Vagina (tissue), 2 donors: ENCODE measurements around the gene GYG2.

ENCODE experiments used
- CTCF ChIP-seq, 3 experiments: fragments of 450-650 bp in 2 of 3; fragments of 200-600 bp in 1 of 3; sonication (generic) in 1 of 3; IDR thresholded peaks; one replicate each; pipeline ENCODE4 v1.5.1; 2017 to 2019; ENCODE audit warnings: antibody characterized with exemption in 3 of 3, mild to moderate bottlenecking in 2 of 3, moderate library complexity in 2 of 3
- POLR2A ChIP-seq, 2 donors: fragments of 450-650 bp; IDR thresholded peaks; one replicate each; pipeline ENCODE4 v1.6.1; 2017; ENCODE audit warnings: antibody characterized with exemption in 2 of 2, mild to moderate bottlenecking in 2 of 2, moderate library complexity in 2 of 2
- POLR2AphosphoS5 ChIP-seq, 2 donors: sonication (generic); formaldehyde crosslinking; IDR thresholded peaks; one replicate each; pipeline ENCODE4 v1.9.0; 2017; ENCODE audit warnings: antibody characterized with exemption in 2 of 2, mild to moderate bottlenecking in 2 of 2, low read depth in 1 of 2; ENCODE audit not compliant: insufficient read depth in 1 of 2

- TF ChIP-seq POLR2AphosphoS5 (IDR thresholded peaks at IDR 0.05; ENCODE audit: insufficient read depth in 1 of 2, low read depth in 1 of 2), result no peak
- TF ChIP-seq POLR2A (IDR thresholded peaks at IDR 0.05), result no peak
- no peak for TF ChIP-seq CTCF (IDR thresholded peaks at IDR 0.05)
Observed at GRCh38 chrX:2824886-2825285, 3.8 kb upstream of the GYG2 start.
